NCI-H1694 treated with DMSO at 0.1 percent for 48 hours (cell line): ENCODE data around the gene IL11RA.
A peak's percentile ranks its signal among the peaks of the same experiment; 100 is the strongest.

ENCODE experiments used
- DNase-seq: peaks from one replicate; lab custom pipeline; 2025; lab: John Stamatoyannopoulos, UW

IL11RA gene

DNA sequence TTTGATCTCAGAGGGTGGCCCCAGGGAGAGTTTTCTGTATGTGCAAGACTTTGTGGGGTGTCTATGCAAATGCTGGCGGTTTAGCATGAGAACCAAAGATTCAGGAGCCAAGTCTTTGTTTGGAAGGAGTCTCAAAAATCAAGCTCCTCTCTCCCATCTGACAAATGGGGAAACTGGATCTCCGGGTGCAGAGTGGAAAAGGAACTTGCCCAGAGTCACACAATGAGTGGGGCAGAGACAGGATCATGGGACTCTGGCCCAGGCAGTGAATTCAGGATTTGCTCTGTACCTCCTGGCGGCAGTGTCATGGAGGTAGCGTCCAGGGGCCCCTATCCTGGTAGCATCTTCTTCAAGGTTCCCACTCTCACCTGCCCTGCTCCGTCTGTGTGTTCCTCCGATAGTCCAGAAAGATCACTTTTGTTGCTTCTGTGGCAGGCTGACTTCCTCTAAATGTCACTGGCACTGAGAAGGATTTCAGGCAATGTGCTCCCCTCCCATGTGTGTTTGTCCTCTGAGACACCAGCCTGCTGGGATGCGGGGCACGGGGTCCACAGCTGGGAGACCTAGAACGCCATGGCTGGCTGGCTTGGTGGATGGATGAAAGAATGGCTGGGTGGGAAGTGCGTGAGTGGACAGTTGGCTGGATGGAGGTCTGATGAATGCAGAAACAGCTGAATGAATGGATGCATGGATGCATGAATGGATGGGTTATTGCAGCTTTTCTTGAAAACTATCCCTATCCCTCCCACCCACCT lies 35.5 kb downstream of the IL11RA start:
- no peak for DNase-seq

GRCh38 chr9:34688329-34689115 lies 36.5 kb downstream of the IL11RA start:
- no peak for DNase-seq

DNA sequence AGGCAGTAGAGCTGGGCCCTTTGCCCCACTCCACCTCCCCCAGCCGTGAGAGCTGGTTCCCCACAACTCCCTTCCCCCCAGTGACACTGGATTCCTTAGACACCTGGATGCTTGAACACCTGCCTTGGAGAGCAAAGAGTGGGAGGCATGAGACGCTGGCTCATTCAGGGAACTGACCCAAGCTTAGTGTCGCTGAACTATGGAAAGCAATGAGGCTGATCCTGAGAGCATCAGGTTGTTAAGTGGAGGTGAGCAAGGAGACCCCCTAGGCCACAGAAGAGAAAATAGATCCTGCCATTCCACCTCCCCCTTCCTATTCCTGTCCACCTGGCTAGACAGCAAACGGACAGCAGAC lies 37.1 kb downstream of the IL11RA start:
- no peak for DNase-seq

DNA sequence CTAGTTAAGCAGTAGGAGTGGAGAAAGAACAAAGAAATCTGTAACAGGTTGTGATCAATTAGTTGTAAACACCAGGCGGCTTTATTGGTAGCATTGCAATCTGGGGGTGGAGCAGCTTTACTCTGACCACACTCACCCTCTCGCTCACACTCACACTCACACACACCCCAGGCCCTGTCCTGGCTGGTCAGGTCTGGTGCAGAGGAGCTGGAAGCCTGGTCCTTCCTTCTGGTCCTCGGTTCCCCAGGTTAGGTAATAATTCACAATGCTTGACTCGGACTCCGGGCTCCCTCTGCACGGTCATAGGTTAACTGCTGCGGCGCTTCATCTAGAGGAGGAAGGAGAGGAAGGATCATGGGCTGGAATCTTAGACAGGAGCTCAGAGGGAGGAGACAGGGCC lies 37.5 kb downstream of the IL11RA start:
- no peak for DNase-seq

GRCh38 chr9:34690983-34691935 lies 39.3 kb downstream of the IL11RA start, which contains the start of gene CCL19:
Gene CCL19, minus strand, starts transcription at chr9:34691276. Its CDS starts 137 bp downstream, at chr9:34691139.
- no peak for DNase-seq

DNA sequence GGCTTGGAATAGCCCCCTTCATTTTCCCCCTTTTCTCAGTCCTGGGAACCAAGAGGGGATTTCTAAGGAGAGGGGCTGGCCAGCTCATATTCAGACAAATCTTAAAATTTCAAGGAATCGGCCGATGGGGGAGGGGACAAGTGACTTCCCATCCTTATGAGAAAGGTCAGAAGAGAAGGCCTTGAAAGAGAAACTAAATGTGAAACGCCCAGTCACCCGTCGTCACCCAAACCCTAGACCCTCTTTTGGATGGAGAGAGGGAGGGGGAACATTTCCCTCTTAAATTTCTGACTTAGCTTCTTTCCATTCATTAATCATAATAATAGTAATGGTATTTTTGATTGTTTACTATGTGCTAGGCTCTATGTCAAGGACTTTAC lies 39.9 kb downstream of the IL11RA start:
- no peak for DNase-seq

GRCh38 chr9:34693560-34693959 lies 41.6 kb downstream of the IL11RA start:
- no peak for DNase-seq

- DNase-seq = no peak
Observed at GRCh38 chr9:34694811-34695210, 42.8 kb downstream of the IL11RA start.

DNA sequence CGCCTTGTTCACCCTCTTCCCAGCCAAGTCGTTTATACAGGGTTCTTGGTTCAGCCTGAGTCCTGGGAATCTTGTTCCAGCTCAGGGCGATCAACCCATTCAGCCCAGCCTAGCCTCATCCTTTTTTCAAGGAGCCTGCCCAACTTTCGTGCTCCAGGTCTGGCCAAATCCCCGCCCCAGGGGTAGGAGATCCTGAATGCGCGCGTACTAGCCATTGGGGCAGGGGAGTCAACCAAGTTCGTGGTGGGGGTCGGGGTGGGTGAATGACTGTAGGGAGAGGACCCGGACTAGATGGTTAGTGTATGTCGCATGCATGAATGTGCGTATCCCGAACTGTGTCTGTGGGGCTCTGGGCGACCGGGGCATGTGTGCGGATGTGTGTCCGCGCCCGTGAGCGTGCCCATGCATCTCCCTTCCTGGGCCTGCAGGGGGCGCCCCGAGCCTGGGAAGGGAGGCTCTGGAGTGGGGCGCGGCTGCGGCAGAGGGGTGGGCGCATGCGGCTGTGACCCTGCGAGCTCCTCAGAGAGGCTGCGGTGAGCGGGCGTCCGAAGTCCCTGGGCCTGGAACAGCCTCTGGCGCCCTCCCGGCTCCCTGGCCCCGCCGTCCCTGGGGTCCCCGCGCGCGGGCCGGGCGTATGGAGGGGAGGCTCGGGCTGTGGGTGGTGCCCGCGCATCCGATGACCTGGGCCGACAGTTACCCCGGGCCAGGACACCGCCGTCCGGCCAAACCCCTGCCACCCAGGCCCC lies 49.2 kb downstream of the IL11RA start:
- peak; percentile 65 for DNase-seq

- DNase-seq = peak; percentile 66
Observed at GRCh38 chr9:34701769-34702736, 50.1 kb downstream of the IL11RA start.

DNA sequence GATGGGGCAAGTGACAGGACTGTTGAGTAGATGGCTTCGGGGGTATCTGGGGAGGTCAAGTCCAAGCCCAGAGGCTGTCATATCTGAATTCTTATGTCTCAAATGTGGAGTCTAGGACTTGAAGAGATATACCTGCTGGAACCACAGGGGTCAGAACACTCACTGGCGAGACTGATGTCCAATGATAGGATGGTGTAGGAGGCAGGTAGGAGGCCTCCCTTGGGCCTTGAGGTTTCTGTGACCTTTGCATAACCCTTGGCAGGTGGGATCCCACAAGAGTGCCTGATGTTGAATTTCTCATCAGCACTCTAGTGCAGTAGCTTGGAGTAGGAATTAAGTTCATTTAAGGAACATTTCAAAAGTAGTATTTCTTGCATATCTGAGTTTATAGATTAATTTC lies 55.1 kb downstream of the IL11RA start:
- DNase-seq = no peak

GRCh38 chr9:34709196-34709978 lies 57.4 kb downstream of the IL11RA start:
- DNase-seq = no peak

- no peak for DNase-seq
Observed at GRCh38 chr9:34710023-34710422, 58.0 kb downstream of the IL11RA start, which contains the start of gene CCL21. Gene CCL21, minus strand, starts transcription at chr9:34710136. Its CDS starts 70 bp downstream, at chr9:34710066.
